Measurements from ENCODE around the gene HS1BP3. TPM values are rescaled to one million over a fixed set of nuclear protein-coding genes. Genes with fewer than 3 reads are reported as not detected.

Gene HS1BP3
- total RNA-seq, 3 donors from 2014 or later (not counting 1 experiment from before 2014, with no cell fraction given): 17.4 to 25.7 (median 22.8) TPM

DNA sequence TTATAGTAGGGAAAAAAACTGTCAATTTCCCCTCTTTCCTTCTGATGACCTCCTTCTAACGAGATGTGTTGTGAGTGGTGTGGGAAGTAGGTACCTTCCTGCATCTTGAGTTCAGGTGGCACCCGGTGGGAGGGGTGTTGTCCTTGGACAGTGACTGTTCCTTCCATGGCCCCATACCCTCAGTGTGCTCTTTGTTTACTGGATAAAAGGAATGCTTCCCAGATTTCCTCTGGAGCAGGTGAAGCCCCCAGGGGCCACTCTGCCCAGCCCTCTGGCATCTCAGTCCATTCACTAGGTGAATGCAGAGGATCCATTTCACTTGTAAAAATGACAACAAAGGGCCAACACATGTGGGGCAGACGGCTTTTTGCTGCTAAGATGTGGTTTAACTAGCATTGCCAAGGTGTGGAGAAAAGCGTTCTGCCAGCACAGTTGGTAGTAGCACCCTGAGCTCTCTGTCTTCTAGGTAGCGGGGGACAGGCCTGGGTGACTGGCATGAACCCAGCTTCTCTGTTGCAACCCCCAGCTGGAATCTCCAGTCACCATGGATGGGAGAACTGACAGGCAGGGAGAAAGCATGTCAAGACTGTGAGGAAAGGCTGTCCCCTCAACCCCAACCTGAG lies 22.9 kb upstream of the HS1BP3 start:
- Mint-ChIP-seq H3K4me3 (no peak overlapping the region), H3K27me3 (ENCODE audit: low read depth in 2 of 2) (peaks cover 26 to 34% of the 10 kb centered on the region in 2 donors), H3K9me3 (no peaks in the 10 kb centered on the region), H3K36me3 (no peaks in the 10 kb centered on the region), H3K27ac (no peak overlapping the region), H3K4me1 (peaks cover 0 to 5% of the 10 kb centered on the region in 2 donors)
- peaks cover 28% of the 10 kb centered on the region for H3K4me1 ChIP-seq (ENCODE audit: control insufficient read depth, insufficient read depth, low read length)
- intact Hi-C loops (cut with micrococcal nuclease): no loop called here
- H3K9me3 ChIP-seq (ENCODE audit: control insufficient read depth, insufficient read depth, low read length): no peaks in the 10 kb centered on the region
- no peak for TF ChIP-seq CTCF (IDR thresholded peaks at IDR 0.05)
- 76% methylated on average over 4 of the region's 5 CpGs for WGBS (ENCODE audit: insufficient coverage)
- H3K4me3 ChIP-seq (ENCODE audit: low read length): no peak overlapping the region
- H3K27me3 ChIP-seq (ENCODE audit: control insufficient read depth, insufficient read depth, low read length): peaks cover 29% of the 10 kb centered on the region
- DNase-seq (no peak), ATAC-seq (no peak)
- H3K36me3 ChIP-seq (ENCODE audit: control insufficient read depth, insufficient read depth, low read length): no peaks in the 10 kb centered on the region
- H3K27ac ChIP-seq (ENCODE audit: low read length): no peak overlapping the region

- Histone ChIP-seq H3K27me3 (ENCODE audit: control insufficient read depth, insufficient read depth, low read length) (peaks cover 43% of the 10 kb centered on the region), H3K36me3 (ENCODE audit: control insufficient read depth, insufficient read depth, low read length) (no peaks in the 10 kb centered on the region), H3K27ac (ENCODE audit: low read length) (no peak overlapping the region), H3K4me1 (ENCODE audit: control insufficient read depth, insufficient read depth, low read length) (peaks cover 29% of the 10 kb centered on the region), H3K9me3 (ENCODE audit: control insufficient read depth, insufficient read depth, low read length) (no peaks in the 10 kb centered on the region), H3K4me3 (ENCODE audit: low read length) (no peak overlapping the region)
- DNase-seq (no peak), ATAC-seq (no peak)
- Mint-ChIP-seq H3K36me3 (no peaks in the 10 kb centered on the region), H3K27me3 (ENCODE audit: low read depth in 2 of 2) (peaks cover 37 to 43% of the 10 kb centered on the region in 2 donors), H3K27ac (no peak overlapping the region), H3K4me3 (no peak overlapping the region), H3K9me3 (no peaks in the 10 kb centered on the region), H3K4me1 (peaks cover 0 to 5% of the 10 kb centered on the region in 2 donors)
- no peak for TF ChIP-seq CTCF (IDR thresholded peaks at IDR 0.05)
- WGBS (ENCODE audit: insufficient coverage): 57% methylated on average over 17 of the region's 18 CpGs
- intact Hi-C loops (cut with micrococcal nuclease): no loop called here
Observed at GRCh38 chr2:20672201-20672951, 21.5 kb upstream of the HS1BP3 start.

GRCh38 chr2:20671736-20672080 lies 20.8 kb upstream of the HS1BP3 start:
- DNase-seq (no peak), ATAC-seq (no peak)
- WGBS (ENCODE audit: insufficient coverage): 47% methylated on average over 11 of the region's 13 CpGs
- Histone ChIP-seq H3K4me3 (ENCODE audit: low read length) (no peak overlapping the region), H3K36me3 (ENCODE audit: control insufficient read depth, insufficient read depth, low read length) (no peaks in the 10 kb centered on the region), H3K27me3 (ENCODE audit: control insufficient read depth, insufficient read depth, low read length) (peaks cover 44% of the 10 kb centered on the region), H3K9me3 (ENCODE audit: control insufficient read depth, insufficient read depth, low read length) (no peaks in the 10 kb centered on the region), H3K4me1 (ENCODE audit: control insufficient read depth, insufficient read depth, low read length) (peaks cover 30% of the 10 kb centered on the region), H3K27ac (ENCODE audit: low read length) (no peak overlapping the region)
- no peak for TF ChIP-seq CTCF (IDR thresholded peaks at IDR 0.05)
- peaks cover 0 to 5% of the 10 kb centered on the region in 2 donors for H3K4me1 Mint-ChIP-seq
- no peak overlapping the region for H3K4me3 Mint-ChIP-seq
- no peaks in the 10 kb centered on the region for H3K36me3 Mint-ChIP-seq
- intact Hi-C loops (cut with micrococcal nuclease): no loop called here
- H3K9me3 Mint-ChIP-seq: no peaks in the 10 kb centered on the region
- H3K27me3 Mint-ChIP-seq (ENCODE audit: low read depth in 2 of 2): peaks cover 37 to 43% of the 10 kb centered on the region in 2 donors
- H3K27ac Mint-ChIP-seq: no peak overlapping the region

Measured in natural killer cell (primary cell).